Loucy (cell line): ENCODE results near the gene EPB41.
A peak's percentile ranks its signal among the peaks of the same experiment; 100 is the strongest.

Experiments
- H2AFZ ChIP-seq: fragments of 200-600 bp; sonication (generic); 2 replicates; pipeline ENCODE4 v1.6.0; 2016; ENCODE audit warnings: antibody characterized with exemption, mild to moderate bottlenecking, low read length, moderate library complexity
- H3F3A ChIP-seq: fragments of 200-600 bp; 2 replicates; pipeline ENCODE4 v1.6.0; 2016; ENCODE audit warnings: antibody characterized with exemption, low read depth, mild to moderate bottlenecking
- H3K27me3 ChIP-seq: fragments of 200-600 bp; sonication (generic); 2 replicates; pipeline ENCODE4 v1.6.1; 2014; ENCODE audit warnings: low read length, mild to moderate bottlenecking; ENCODE audit not compliant: insufficient read depth, poor library complexity, severe bottlenecking
- H3K36me3 ChIP-seq: fragments of 200-600 bp; sonication (generic); 2 replicates; pipeline ENCODE4 v1.6.1; 2016; ENCODE audit warnings: low read length; ENCODE audit not compliant: insufficient read depth
- H3K4me1 ChIP-seq: fragments of 200-600 bp; sonication (generic); 2 replicates; pipeline ENCODE4 v1.5.1; 2014; ENCODE audit warnings: low read length, mild to moderate bottlenecking; ENCODE audit not compliant: insufficient read depth, poor library complexity, severe bottlenecking
- H3K4me2 ChIP-seq: fragments of 200-600 bp; sonication (generic); 2 replicates; pipeline ENCODE4 v1.6.0; 2014; ENCODE audit warnings: antibody characterized with exemption, low read length, low read depth, mild to moderate bottlenecking; ENCODE audit not compliant: poor library complexity, severe bottlenecking
- H3K4me3 ChIP-seq: fragments of 200-600 bp; sonication (generic); 2 replicates; pipeline ENCODE4 v1.5.1; 2014; ENCODE audit warnings: low read length, mild to moderate bottlenecking, mixed read lengths; ENCODE audit not compliant: poor library complexity, severe bottlenecking
- H3K79me2 ChIP-seq: fragments of 200-600 bp; sonication (generic); 2 replicates; pipeline ENCODE4 v1.6.1; 2014; ENCODE audit warnings: low read length; ENCODE audit not compliant: insufficient read depth
- H3K9ac ChIP-seq: fragments of 200-600 bp; sonication (generic); 2 replicates; pipeline ENCODE4 v1.6.0; 2014; ENCODE audit warnings: mild to moderate bottlenecking, low read depth, low read length, moderate library complexity; ENCODE audit not compliant: poor library complexity, severe bottlenecking
- H3K9me2 ChIP-seq: fragments of 200-600 bp; sonication (generic); replicated peaks from 2 replicates; pipeline ENCODE4 v1.6.1; 2016; ENCODE audit warnings: low read depth, low read length, mixed read lengths
- H3K9me3 ChIP-seq: fragments of 200-600 bp; sonication (generic); 2 replicates; pipeline ENCODE4 v1.6.1; 2014; ENCODE audit warnings: mild to moderate bottlenecking, antibody characterized with exemption, low read length, low read depth; ENCODE audit not compliant: insufficient read depth
- H4K20me1 ChIP-seq: fragments of 200-600 bp; sonication (generic); 2 replicates; pipeline ENCODE4 v1.6.0; 2014; ENCODE audit warnings: antibody characterized with exemption, low read length, mild to moderate bottlenecking; ENCODE audit not compliant: insufficient read depth, poor library complexity, severe bottlenecking
- EZH2phosphoT487 ChIP-seq: fragments of 200-600 bp; IDR thresholded peaks from 2 replicates; pipeline ENCODE4 v1.6.1; 2018; ENCODE audit warnings: antibody characterized with exemption, mild to moderate bottlenecking, moderate library complexity, borderline replicate concordance
- TF ChIP-seq, protein P1 (sequence below): fragments of 200-600 bp; sonication (generic); conservative IDR thresholded peaks from 2 replicates; pipeline ENCODE4 v1.5.1; 2014; ENCODE audit warnings: mild to moderate bottlenecking, antibody characterized with exemption, low read length

The EPB41 gene

GRCh38 chr1:28927648-28928313 is 13.4 kb downstream of the EPB41 start:
- H3K4me3 ChIP-seq, result peak overlapping the region; percentile 45
- peak overlapping the region; percentile 64 for H3K4me2 ChIP-seq
- peaks cover 21% of the 10 kb centered on the region for H4K20me1 ChIP-seq
- H3K9me3 ChIP-seq, result no peaks in the 10 kb centered on the region
- peaks cover 81% of the 10 kb centered on the region for H3K79me2 ChIP-seq
- H3K9ac ChIP-seq, result no peak overlapping the region
- H3K27me3 ChIP-seq, result no peaks in the 10 kb centered on the region
- peaks cover 6% of the 10 kb centered on the region; the same call in 1 of the 2 replicates for H3F3A ChIP-seq
- no peaks in the 10 kb centered on the region for H3K9me2 ChIP-seq
- peaks cover 28% of the 10 kb centered on the region for H3K4me1 ChIP-seq
- H3K36me3 ChIP-seq, result no peaks in the 10 kb centered on the region
- TF ChIP-seq, protein P1, sequence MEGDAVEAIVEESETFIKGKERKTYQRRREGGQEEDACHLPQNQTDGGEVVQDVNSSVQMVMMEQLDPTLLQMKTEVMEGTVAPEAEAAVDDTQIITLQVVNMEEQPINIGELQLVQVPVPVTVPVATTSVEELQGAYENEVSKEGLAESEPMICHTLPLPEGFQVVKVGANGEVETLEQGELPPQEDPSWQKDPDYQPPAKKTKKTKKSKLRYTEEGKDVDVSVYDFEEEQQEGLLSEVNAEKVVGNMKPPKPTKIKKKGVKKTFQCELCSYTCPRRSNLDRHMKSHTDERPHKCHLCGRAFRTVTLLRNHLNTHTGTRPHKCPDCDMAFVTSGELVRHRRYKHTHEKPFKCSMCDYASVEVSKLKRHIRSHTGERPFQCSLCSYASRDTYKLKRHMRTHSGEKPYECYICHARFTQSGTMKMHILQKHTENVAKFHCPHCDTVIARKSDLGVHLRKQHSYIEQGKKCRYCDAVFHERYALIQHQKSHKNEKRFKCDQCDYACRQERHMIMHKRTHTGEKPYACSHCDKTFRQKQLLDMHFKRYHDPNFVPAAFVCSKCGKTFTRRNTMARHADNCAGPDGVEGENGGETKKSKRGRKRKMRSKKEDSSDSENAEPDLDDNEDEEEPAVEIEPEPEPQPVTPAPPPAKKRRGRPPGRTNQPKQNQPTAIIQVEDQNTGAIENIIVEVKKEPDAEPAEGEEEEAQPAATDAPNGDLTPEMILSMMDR, result no peak
- no peak for TF ChIP-seq EZH2phosphoT487
- H2AFZ ChIP-seq, result no peak overlapping the region

GRCh38 chr1:28928314-28928941 is 14.1 kb downstream of the EPB41 start:
- no peaks in the 10 kb centered on the region for H3K36me3 ChIP-seq
- H3K4me2 ChIP-seq, result peak overlapping the region; percentile 64
- H3K4me1 ChIP-seq, result peaks cover 28% of the 10 kb centered on the region
- H3K79me2 ChIP-seq, result peaks cover 85% of the 10 kb centered on the region
- no peaks in the 10 kb centered on the region for H3K9me3 ChIP-seq
- no peak overlapping the region for H2AFZ ChIP-seq
- peaks cover 6% of the 10 kb centered on the region; the same call in 1 of the 2 replicates for H3F3A ChIP-seq
- TF ChIP-seq, protein P1, result no peak
- no peak for TF ChIP-seq EZH2phosphoT487
- no peak overlapping the region for H3K9ac ChIP-seq
- H4K20me1 ChIP-seq, result peaks cover 21% of the 10 kb centered on the region
- H3K27me3 ChIP-seq, result no peaks in the 10 kb centered on the region
- H3K4me3 ChIP-seq, result peak overlapping the region; percentile 45
- no peaks in the 10 kb centered on the region for H3K9me2 ChIP-seq

DNA sequence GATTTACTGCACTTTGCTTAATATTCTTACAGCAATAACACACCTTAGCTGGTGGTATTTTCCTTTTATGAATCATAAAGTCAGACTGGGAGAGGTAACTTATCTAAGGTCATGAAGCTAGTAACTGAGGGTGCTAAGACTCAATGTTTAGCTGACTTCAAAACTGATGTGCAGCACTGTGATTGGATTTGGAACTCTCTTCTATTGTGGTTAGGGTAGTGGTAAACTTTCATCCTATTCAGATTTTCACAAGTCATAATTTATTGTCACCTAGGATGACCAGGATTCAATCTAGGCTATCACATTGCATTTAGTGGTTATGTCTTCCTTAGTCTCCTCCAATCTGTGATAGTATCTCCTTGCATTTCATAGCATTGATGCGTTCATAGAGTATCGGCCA is 18.9 kb downstream of the EPB41 start:
- Histone ChIP-seq H3K4me2 (no peak overlapping the region), H2AFZ (no peak overlapping the region), H3K9me3 (no peaks in the 10 kb centered on the region), H4K20me1 (peaks cover 21% of the 10 kb centered on the region), H3K79me2 (peaks cover 78% of the 10 kb centered on the region), H3K9ac (no peak overlapping the region), H3K27me3 (no peaks in the 10 kb centered on the region), H3K36me3 (no peaks in the 10 kb centered on the region), H3K4me1 (peaks cover 6% of the 10 kb centered on the region), H3K9me2 (no peaks in the 10 kb centered on the region), H3K4me3 (no peak overlapping the region), H3F3A (0 out of 2 replicates have a peak, but pooled peaks cover under 1% of the 10 kb centered on the region)
- TF ChIP-seq EZH2phosphoT487, result no peak
- TF ChIP-seq, protein P1, result no peak
